ENCODE data around the gene MRPS22.
"Not testable (repeated sequence)": the region's sequence is repeated elsewhere in the genome, so short reads cannot be mapped to it uniquely, and the experiment has no call there.

The MRPS22 gene

DNA sequence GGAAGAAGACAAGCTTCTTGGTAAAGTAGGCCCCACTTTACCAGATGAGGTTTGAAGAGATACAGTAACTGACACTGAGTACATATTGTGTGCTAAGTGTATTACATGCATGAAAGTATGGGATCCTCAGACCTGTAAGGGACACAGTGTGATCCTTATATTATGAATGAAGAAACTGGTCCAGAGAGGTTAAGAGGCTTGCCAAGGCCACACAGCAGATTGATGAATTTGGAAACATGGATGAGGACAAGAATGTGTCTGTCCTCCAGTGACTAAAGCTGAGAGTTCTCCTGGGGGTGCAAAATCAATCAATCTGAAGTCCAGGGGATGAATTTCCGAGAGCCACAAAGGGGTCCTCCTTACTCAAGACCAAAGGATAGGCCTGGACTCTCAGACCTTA lies 31.4 kb upstream of the MRPS22 start:
- no peak for DNase-seq (ENCODE audit: low read depth in 2 of 2)

DNA sequence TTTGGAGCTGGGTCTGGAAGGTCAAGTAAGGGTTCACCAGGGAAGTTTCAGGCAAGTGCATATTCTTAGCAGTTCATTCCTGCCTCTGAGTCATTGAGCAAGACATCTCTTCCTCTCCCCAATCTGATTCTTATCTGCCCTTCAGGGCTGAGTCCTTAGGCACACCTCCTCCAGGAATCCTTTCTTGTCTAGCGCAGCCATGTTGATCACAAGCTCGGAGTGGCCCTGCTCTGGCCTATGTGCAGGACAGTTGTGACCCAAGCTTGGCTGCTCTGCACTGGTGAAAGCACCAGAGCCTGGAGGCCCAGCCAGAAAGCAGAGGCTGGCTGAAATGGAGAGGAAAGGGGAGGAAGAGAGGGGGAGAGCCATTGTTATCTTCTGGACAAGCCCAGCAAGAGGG lies 30.9 kb upstream of the MRPS22 start:
- no peak for DNase-seq (ENCODE audit: low read depth in 2 of 2)

- DNase-seq (ENCODE audit: low read depth in 2 of 2) = no peak
These were observed 29.9 kb upstream of the MRPS22 start for GRCh38 chr3:139313921-139314320.

GRCh38 chr3:139317215-139317614 lies 26.6 kb upstream of the MRPS22 start:
- no peak for DNase-seq (ENCODE audit: low read depth in 2 of 2)

GRCh38 chr3:139317660-139318430 lies 26.0 kb upstream of the MRPS22 start:
- DNase-seq (ENCODE audit: low read depth in 2 of 2) = no peak

DNA sequence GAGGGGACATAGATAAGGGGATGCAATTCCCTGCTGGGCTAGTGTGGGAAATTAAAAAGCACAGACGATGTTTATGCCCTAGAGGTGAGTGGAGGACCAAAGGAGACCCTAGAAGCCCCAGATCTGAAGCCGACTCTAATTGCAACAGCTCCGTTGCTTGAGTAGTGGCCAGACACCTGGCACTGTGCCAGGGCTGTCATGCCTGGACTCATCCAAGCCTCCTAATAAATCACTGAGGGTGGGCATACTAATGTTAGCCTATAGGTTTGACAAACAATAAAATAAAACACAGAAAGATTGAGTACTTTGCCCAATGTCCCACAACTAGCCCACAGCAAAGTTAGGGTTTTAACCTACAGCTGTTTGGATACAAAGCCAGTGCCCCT lies 25.4 kb upstream of the MRPS22 start:
- no peak for DNase-seq (ENCODE audit: low read depth in 2 of 2)

DNA sequence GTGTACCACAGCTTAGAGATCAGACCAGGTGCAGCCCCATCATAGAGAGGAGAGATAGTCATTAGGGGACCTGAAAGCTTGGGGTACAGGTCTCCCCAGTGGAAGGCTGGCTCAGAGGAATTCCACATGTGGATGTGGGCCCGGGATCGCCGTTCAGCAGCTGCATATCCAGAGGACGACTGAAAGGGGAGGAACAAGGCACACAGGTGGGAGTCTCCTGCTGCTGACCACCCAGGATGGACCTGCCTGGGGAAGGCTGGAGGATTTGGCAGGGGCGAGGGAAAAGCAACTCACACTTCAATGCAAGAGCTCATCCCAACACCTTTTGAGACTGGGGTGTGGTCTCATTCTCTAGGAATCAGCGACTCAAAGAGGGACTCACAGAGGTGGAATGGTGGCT lies 25.0 kb upstream of the MRPS22 start:
- no peak for DNase-seq (ENCODE audit: low read depth in 2 of 2)

DNA sequence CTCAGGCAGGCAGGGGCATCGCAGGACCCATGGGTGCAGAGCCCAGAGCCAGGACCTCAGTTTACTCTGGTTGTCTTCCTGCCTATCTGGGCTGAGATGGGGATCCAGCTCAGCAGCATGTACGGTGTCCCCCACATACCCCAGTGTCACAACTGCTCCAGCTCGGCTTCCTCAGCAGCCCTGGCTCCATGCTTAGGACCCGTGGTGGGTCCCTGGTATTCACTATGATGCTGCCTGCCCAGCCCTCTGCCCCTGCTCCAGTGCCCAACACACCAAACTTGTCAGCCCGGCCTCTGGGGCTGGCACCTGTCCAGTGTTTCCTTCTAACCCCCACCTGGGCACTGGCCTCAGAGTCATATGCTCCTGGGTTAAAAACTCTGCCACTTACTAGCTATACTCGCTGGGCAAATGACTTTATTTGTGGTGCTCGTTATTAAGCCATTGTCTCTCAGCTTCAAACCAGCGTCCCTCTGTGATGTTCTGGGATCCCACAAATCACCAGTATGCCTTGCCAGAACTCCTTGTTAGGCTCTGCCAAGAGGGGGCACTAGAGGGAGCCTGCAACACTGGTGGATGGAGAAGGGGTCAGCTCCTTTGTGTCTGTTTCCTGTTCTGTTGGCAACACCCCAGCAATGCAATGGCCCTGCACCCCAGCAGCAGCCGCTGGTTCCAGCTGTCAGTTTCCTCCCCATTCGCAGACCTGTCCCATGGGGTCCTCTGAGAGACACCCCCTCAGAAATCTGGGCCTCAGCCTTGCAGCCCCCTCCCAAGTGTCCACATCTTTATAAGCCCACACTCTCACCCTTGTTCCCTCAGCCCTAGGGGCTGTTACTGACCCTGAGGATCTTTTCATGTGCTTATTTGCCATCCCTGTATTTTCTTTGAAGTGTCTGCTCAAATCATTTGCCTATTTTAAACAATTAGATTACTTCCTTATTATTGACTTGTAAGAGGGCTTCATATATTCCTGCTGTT lies 24.1 kb upstream of the MRPS22 start:
- no peak for DNase-seq (ENCODE audit: low read depth in 2 of 2)

GRCh38 chr3:139320551-139321309 lies 23.1 kb upstream of the MRPS22 start:
- no peak for DNase-seq (ENCODE audit: low read depth in 2 of 2)

GRCh38 chr3:139322346-139322745 lies 21.5 kb upstream of the MRPS22 start:
- no peak for DNase-seq (ENCODE audit: low read depth in 2 of 2)

DNA sequence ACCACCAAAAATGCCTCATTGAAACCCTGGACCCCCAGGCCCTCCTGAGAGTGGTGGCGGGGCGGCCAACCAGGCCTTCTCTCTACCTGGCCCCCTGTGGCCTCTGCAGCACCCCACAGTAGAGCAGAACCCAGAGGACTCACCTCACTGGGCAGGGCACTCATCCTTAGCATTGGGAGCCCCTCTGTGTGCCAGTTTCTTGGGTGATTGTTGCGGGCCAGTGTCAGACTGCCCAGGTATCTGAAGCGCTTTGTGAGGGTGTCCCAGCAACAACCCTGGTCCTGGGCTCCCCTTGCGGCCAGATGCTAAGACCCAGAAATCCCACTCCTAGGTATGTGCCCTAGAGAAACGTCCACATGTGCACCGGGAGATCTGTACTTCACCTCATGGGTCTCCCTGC lies 20.7 kb upstream of the MRPS22 start:
- DNase-seq (ENCODE audit: low read depth in 2 of 2) = no peak

DNA sequence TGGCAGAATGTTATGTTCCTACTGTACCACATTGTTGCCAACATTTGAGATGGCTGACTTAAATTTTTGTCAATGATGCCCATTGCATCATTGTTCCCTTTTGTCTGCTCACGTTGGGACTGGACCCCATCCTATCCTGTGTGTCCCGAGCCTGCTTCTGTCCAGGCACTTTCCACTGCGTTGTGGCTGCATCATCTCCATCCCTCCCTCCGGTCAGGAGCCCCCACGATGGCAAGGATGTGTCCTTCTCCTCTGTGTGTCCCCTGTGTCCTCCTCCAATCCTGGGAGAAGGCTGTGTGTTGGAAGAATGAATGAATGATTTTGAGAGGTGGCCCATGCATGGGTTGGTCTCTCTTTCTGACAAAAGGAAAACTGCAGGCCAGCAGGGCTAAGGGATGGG lies 19.4 kb upstream of the MRPS22 start:
- no peak for DNase-seq (ENCODE audit: low read depth in 2 of 2)

- DNase-seq (ENCODE audit: low read depth in 2 of 2) = no peak
These were observed 18.3 kb upstream of the MRPS22 start for GRCh38 chr3:139325551-139325950.

DNA sequence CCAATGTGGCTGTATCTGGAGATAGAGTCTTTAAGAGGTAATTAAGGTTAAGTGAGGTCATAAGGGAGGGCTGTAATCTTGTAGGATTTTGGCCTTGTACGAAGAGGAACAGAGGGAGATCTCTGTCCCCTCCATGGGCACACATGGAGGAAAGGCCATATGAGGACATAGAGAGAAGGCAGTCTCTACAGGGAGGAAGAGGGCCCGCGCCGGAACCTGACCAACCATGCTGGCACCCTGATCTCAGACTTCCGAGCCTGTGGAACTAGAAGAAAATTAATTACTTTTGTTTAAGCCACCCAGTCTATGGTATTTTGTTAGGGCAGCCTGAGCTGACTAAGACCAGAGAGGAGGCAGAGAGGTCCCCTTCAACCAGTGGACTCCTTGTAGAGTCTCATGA lies 17.7 kb upstream of the MRPS22 start:
- no peak for DNase-seq (ENCODE audit: low read depth in 2 of 2)

DNA sequence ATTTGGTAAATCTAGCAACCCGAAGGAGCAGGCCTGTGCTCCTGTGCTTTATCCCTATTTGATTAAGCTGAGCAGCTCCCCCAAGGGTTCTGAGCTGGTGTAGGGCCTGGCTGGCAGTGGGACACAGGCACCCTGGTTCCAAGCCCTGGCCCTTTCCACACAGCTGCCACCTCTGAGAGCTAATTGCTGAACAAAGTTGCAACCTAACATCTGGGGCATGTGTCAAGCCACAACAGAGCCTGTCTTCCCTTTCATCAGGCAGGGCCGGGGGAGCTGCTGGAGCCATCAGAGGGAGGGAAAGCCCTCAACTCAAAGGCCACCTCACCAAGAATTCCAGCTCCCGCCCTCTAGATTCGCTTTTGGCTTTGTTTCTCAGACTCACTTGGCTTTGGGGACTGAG lies 17.1 kb upstream of the MRPS22 start:
- no peak for DNase-seq (ENCODE audit: low read depth in 2 of 2)

DNA sequence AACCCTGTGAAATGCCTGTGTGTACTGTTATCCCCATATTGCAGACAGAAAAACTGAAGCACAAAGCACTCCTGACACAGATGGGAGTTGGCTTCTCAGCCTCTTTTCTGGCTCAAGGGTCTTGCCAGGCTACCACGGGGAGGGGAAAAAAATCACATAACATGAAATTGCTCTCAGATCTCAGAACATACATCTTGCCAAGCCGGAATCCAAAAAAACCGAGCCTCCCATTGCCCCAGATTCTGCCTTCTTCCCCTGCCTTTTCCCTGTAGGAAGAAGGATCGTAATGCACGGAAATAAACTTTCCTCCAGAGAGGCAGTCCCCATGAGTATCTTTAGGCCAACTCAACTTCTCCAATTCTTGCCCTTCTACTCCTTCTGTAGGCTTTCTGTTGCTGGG lies 16.6 kb upstream of the MRPS22 start:
- no peak for DNase-seq (ENCODE audit: low read depth in 2 of 2)

- DNase-seq (ENCODE audit: low read depth in 2 of 2) = no peak
These were observed 16.0 kb upstream of the MRPS22 start for GRCh38 chr3:139327861-139328260.

- no peak for DNase-seq (ENCODE audit: low read depth in 2 of 2)
These were observed 15.5 kb upstream of the MRPS22 start for GRCh38 chr3:139328356-139328755.

GRCh38 chr3:139329364-139329850 lies 14.4 kb upstream of the MRPS22 start:
- peak; percentile 62 to 72 for DNase-seq (ENCODE audit: low read depth in 2 of 2)

DNA sequence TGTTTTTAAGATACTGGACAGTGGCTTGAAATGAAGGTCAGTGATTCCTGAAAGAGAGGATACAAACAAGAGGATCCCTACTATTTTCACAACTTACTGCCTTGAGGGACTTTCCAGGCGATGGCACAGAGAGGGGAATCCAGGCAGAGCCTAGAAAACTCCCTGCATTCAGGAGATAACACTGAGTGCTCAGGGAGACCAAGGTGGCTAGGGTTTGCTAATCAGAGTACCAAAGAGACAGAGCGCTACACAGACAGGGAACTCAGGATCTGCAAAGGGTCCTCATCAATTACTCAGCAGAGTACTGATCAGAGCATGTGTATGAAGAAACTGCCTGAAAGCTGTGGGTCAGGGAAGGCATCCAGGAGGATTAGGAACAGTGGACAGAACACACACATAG lies 11.7 kb upstream of the MRPS22 start:
- DNase-seq (ENCODE audit: low read depth in 2 of 2) = no peak

DNA sequence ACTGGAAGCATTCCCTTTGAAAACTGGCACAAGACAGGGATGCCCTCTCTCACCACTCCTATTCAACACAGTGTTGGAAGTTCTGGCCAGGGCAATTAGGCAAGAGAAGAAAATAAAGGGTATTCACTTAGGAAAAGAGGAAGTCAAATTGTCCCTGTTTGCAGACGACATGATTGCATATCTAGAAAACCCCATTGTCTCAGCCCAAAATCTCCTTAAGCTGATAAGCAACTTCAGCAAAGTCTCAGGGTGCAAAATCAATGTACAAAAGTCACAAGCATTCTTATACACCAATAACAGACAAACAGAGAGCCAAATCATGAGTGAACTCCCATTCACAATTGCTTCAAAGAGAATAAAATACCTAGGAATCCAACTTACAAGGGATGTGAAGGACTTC lies 9.1 kb upstream of the MRPS22 start:
- not testable (repeated sequence) for DNase-seq (ENCODE audit: low read depth in 2 of 2)

DNA sequence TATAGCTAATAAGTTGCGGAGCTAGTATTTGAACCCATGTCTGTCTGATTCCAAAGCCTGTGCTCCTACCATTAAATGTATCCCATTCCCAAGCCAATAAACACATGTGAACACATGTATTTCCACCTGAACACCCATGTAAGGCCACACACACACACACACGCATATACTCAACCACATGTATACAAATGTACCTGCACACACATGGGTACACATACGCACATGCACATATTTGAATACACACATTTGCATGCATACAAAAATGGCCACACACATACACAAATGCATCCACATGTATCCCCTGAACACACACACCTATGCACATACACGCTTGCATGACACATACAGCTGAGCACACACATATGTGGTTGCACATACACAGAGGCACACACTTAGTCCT lies 5.4 kb upstream of the MRPS22 start:
- no peak for DNase-seq (ENCODE audit: low read depth in 2 of 2)
